HepG2 (cell line): ENCODE measurements around the gene GDF15. TPM values are rescaled to one million over a fixed set of nuclear protein-coding genes. Genes with fewer than 3 reads are reported as not detected.

ENCODE experiments used
- DMAP1 ChIP-seq: IDR thresholded peaks from 2 replicates; pipeline ENCODE4 v1.6.1; 2016
- NCOA5 ChIP-seq: sonication (generic); formaldehyde crosslinking; IDR thresholded peaks from 2 replicates; pipeline ENCODE4 v1.4.0; 2020; ENCODE audit warnings: missing genetic modification reagents
- PHF21A ChIP-seq: sonication (generic); formaldehyde crosslinking; IDR thresholded peaks from 2 replicates; pipeline ENCODE4 v1.5.0; 2020; ENCODE audit warnings: mild to moderate bottlenecking, missing genetic modification reagents
- SIN3A ChIP-seq: IDR thresholded peaks from 2 replicates; pipeline ENCODE4 v1.6.1; 2011; ENCODE audit warnings: low read depth, mild to moderate bottlenecking, control low read depth, low read length, borderline replicate concordance
- SMARCE1 ChIP-seq: fragments of 450-650 bp; IDR thresholded peaks from 2 replicates; pipeline ENCODE4 v1.6.1; 2017; ENCODE audit warnings: borderline replicate concordance
- U2AF2 ChIP-seq: fragments of 200-400 bp; formaldehyde crosslinking; IDR thresholded peaks from 2 replicates; pipeline ENCODE4 v1.6.1; 2017; ENCODE audit warnings: low read depth, mild to moderate bottlenecking, low read length
- YEATS2 ChIP-seq: sonication (generic); formaldehyde crosslinking; IDR thresholded peaks from 2 replicates; pipeline ENCODE4 v1.4.0; 2020; ENCODE audit warnings: missing genetic modification reagents, borderline replicate concordance
- ZBED4 ChIP-seq: sonication (generic); formaldehyde crosslinking; IDR thresholded peaks from 2 replicates; pipeline ENCODE4 v1.4.0; 2020; ENCODE audit warnings: missing genetic modification reagents, borderline replicate concordance
- ZFP36 ChIP-seq: fragments of 150-350 bp; IDR thresholded peaks from 2 replicates; pipeline ENCODE4 v1.6.1; 2018; ENCODE audit warnings: borderline replicate concordance, low read length, low read depth; ENCODE audit not compliant: partially characterized antibody
- ZFP37 ChIP-seq: sonication (generic); formaldehyde crosslinking; IDR thresholded peaks from 2 replicates; pipeline ENCODE4 v1.4.0; 2020; ENCODE audit warnings: missing genetic modification reagents, borderline replicate concordance
- ZNF263 ChIP-seq: sonication (generic); formaldehyde crosslinking; IDR thresholded peaks from 2 replicates; pipeline ENCODE4 v1.4.0; 2020; ENCODE audit warnings: missing genetic modification reagents
- ZNF468 ChIP-seq: sonication (generic); formaldehyde crosslinking; IDR thresholded peaks from 2 replicates; pipeline ENCODE4 v1.8.0; 2022; ENCODE audit warnings: mild to moderate bottlenecking, moderate library complexity, missing genetic modification reagents
- ZNF672 ChIP-seq: sonication (generic); formaldehyde crosslinking; IDR thresholded peaks from 2 replicates; pipeline ENCODE4 v1.8.1; 2022; ENCODE audit warnings: missing genetic modification reagents
- polyA plus RNA-seq, 8 experiments: library from polyadenylated mRNA; depleted of rRNA in 3 of 8; stranded (reverse) in 7 of 8; unstranded in 1 of 8; fragments of >200 nt; fragmentation: Illumina TruSeq in 4 of 8; extraction: Trizol in 4 of 8; gene quantifications; 2 replicates each; pipeline versions ENCODE4 v1.2.1 to v1.2.3, GENCODE V29; 2011 to 2016; ENCODE audit warnings: low read depth in 4 of 8, missing spikeins in 1 of 8, mixed read lengths in 1 of 8; ENCODE audit not compliant: insufficient read depth in 1 of 8
- total RNA-seq, 5 experiments: library from RNA; depleted of rRNA; stranded (reverse); fragments of >200 nt; fragmentation: Illumina TruSeq; extraction: Trizol; gene quantifications; 2 replicates each; pipeline ENCODE4 v1.2.3, GENCODE V29; 2016; ENCODE audit warnings: low read depth in 1 of 5
- TF ChIP-seq, protein P1 (sequence below): IDR thresholded peaks from 2 replicates; pipeline ENCODE4 v1.6.1; 2012; ENCODE audit warnings: low read length, improper control_type of control experiment
- TF ChIP-seq, protein P2 (sequence below): sonication (generic); formaldehyde crosslinking; IDR thresholded peaks from 2 replicates; pipeline ENCODE4 v1.4.0; 2020; ENCODE audit warnings: missing genetic modification reagents
- TF ChIP-seq, protein P3 (sequence below): sonication (generic); formaldehyde crosslinking; IDR thresholded peaks from 2 replicates; pipeline ENCODE4 v1.4.0; 2020; ENCODE audit warnings: missing genetic modification reagents, mild to moderate bottlenecking, borderline replicate concordance

Gene GDF15
- total and polyA plus RNA-seq, 2 of the 13 experiments (the other 11 are each of a cell fraction or from before 2014, with no cell fraction given), result 146 to 422 TPM

- peak; percentile 90 for TF ChIP-seq ZBED4 (CRISPR knock-in tag)
- no peak for TF ChIP-seq U2AF2
- TF ChIP-seq ZNF468 (CRISPR knock-in tag), result 0 out of 2 replicates have a peak, but pooled peaks have one; percentile 65
- TF ChIP-seq NCOA5 (CRISPR knock-in tag), result peak; percentile 93
- TF ChIP-seq, protein P1, sequence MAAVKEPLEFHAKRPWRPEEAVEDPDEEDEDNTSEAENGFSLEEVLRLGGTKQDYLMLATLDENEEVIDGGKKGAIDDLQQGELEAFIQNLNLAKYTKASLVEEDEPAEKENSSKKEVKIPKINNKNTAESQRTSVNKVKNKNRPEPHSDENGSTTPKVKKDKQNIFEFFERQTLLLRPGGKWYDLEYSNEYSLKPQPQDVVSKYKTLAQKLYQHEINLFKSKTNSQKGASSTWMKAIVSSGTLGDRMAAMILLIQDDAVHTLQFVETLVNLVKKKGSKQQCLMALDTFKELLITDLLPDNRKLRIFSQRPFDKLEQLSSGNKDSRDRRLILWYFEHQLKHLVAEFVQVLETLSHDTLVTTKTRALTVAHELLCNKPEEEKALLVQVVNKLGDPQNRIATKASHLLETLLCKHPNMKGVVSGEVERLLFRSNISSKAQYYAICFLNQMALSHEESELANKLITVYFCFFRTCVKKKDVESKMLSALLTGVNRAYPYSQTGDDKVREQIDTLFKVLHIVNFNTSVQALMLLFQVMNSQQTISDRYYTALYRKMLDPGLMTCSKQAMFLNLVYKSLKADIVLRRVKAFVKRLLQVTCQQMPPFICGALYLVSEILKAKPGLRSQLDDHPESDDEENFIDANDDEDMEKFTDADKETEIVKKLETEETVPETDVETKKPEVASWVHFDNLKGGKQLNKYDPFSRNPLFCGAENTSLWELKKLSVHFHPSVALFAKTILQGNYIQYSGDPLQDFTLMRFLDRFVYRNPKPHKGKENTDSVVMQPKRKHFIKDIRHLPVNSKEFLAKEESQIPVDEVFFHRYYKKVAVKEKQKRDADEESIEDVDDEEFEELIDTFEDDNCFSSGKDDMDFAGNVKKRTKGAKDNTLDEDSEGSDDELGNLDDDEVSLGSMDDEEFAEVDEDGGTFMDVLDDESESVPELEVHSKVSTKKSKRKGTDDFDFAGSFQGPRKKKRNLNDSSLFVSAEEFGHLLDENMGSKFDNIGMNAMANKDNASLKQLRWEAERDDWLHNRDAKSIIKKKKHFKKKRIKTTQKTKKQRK, result no peak; the same call in 1 of the 2 replicates
- peak; percentile 93 for TF ChIP-seq ZFP37
- TF ChIP-seq DMAP1 (CRISPR knock-in tag), result peak; percentile 75; the same call in 1 of the 2 replicates
- no peak; the same call in 1 of the 2 replicates for TF ChIP-seq ZNF672 (CRISPR knock-in tag)
- no peak for TF ChIP-seq ZFP36
- TF ChIP-seq, protein P2, sequence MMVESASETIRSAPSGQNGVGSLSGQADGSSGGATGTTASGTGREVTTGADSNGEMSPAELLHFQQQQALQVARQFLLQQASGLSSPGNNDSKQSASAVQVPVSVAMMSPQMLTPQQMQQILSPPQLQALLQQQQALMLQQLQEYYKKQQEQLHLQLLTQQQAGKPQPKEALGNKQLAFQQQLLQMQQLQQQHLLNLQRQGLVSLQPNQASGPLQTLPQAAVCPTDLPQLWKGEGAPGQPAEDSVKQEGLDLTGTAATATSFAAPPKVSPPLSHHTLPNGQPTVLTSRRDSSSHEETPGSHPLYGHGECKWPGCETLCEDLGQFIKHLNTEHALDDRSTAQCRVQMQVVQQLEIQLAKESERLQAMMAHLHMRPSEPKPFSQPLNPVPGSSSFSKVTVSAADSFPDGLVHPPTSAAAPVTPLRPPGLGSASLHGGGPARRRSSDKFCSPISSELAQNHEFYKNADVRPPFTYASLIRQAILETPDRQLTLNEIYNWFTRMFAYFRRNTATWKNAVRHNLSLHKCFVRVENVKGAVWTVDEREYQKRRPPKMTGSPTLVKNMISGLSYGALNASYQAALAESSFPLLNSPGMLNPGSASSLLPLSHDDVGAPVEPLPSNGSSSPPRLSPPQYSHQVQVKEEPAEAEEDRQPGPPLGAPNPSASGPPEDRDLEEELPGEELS (CRISPR knock-in tag), result peak; percentile 95
- TF ChIP-seq SMARCE1, result no peak
- peak; percentile 75 for TF ChIP-seq ZNF263 (CRISPR knock-in tag)
- TF ChIP-seq, protein P3, sequence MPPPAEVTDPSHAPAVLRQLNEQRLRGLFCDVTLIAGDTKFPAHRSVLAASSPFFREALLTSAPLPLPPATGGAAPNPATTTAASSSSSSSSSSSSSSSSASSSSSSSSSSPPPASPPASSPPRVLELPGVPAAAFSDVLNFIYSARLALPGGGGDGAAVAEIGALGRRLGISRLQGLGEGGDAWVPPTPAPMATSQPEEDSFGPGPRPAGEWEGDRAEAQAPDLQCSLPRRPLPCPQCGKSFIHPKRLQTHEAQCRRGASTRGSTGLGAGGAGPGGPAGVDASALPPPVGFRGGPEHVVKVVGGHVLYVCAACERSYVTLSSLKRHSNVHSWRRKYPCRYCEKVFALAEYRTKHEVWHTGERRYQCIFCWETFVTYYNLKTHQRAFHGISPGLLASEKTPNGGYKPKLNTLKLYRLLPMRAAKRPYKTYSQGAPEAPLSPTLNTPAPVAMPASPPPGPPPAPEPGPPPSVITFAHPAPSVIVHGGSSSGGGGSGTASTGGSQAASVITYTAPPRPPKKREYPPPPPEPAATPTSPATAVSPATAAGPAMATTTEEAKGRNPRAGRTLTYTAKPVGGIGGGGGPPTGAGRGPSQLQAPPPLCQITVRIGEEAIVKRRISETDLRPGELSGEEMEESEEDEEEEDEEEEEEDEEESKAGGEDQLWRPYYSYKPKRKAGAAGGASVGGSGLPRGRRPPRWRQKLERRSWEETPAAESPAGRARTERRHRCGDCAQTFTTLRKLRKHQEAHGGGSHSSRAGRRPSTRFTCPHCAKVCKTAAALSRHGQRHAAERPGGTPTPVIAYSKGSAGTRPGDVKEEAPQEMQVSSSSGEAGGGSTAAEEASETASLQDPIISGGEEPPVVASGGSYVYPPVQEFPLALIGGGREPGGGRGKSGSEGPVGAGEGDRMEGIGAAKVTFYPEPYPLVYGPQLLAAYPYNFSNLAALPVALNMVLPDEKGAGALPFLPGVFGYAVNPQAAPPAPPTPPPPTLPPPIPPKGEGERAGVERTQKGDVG, result peak; percentile 92; the same call in 1 of the 2 replicates
- peak; percentile 94 for TF ChIP-seq SIN3A
- peak; percentile 88 for TF ChIP-seq PHF21A
- TF ChIP-seq YEATS2 (CRISPR knock-in tag), result no peak; the same call in 1 of the 2 replicates
These were observed at the start of gene GDF15 (continued) for GRCh38 chr19:18385675-18386542.
